Panc1 (cell line): ENCODE data around the gene PDE1C. TPM values are rescaled to one million over a fixed set of nuclear protein-coding genes. Genes with fewer than 3 reads are reported as not detected.

Source experiments
- ATAC-seq: fragments of 200-7000 bp; cut with Tn5 transposase; 2 replicates; pipeline ENCODE4 v1.9.1; 2020; ENCODE audit warnings: mild to moderate bottlenecking, moderate library complexity
- BruUV-seq: library from RNA; stranded (reverse); fragments of 400-500 nt; replicated peaks from 2 replicates; lab custom pipeline; 2021; lab: Mats Ljungman, UMichigan
- CTCF ChIA-PET: fragments of 300-600 bp; sonication (Branson Sonifier 250); formaldehyde crosslinking; loops from one replicate; lab custom pipeline; 2022; ENCODE audit warnings: antibody characterized with exemption; lab: Charles Lee
- POLR2A ChIA-PET: fragments of 300-600 bp; sonication (Branson Sonifier 250); formaldehyde crosslinking; loops from one replicate; lab custom pipeline; 2022; ENCODE audit warnings: antibody characterized with exemption; lab: Charles Lee
- DNase-seq: peaks from one replicate; pipeline ENCODE4 v3.0.0-alpha.2; 2010; ENCODE audit warnings: low read depth, low spot score
- H3K27ac ChIP-seq: 2 replicates; pipeline ENCODE4 v1.5.1; 2011; ENCODE audit warnings: mild to moderate bottlenecking, low read length, inconsistent platforms
- H3K27me3 ChIP-seq: fragments of 200-500 bp; sonication (Bioruptor generic); 2 replicates; pipeline ENCODE4 v1.6.0; 2014; ENCODE audit warnings: low read length, inconsistent platforms; ENCODE audit not compliant: control insufficient read depth, insufficient read depth
- H3K36me3 ChIP-seq: fragments of 200-500 bp; sonication (Bioruptor generic); 2 replicates; pipeline ENCODE4 v1.5.1; 2014; ENCODE audit warnings: inconsistent platforms, mild to moderate bottlenecking, low read length, moderate library complexity; ENCODE audit not compliant: control insufficient read depth, insufficient read depth
- H3K4me1 ChIP-seq: 2 replicates; pipeline ENCODE4 v1.5.1; 2011; ENCODE audit warnings: inconsistent platforms, mild to moderate bottlenecking, low read length, moderate library complexity; ENCODE audit not compliant: control insufficient read depth, insufficient read depth
- H3K4me3 ChIP-seq, 2 experiments: 2 replicates each; pipeline ENCODE4 v1.5.1; 2011 to 2012; ENCODE audit warnings: low read depth in 2 of 2, low read length in 2 of 2, mild to moderate bottlenecking in 2 of 2, inconsistent platforms in 1 of 2, moderate library complexity in 1 of 2
- H3K9me3 ChIP-seq: fragments of 200-500 bp; sonication (Bioruptor generic); 2 replicates; pipeline ENCODE4 v1.5.1; 2014; ENCODE audit warnings: low read depth, mild to moderate bottlenecking, inconsistent platforms, low read length, moderate library complexity; ENCODE audit not compliant: control insufficient read depth, insufficient read depth
- CTCF ChIP-seq: fragments of 450-650 bp; IDR thresholded peaks from 2 replicates; pipeline ENCODE4 v1.5.1; 2017; ENCODE audit warnings: mild to moderate bottlenecking
- POLR2AphosphoS5 ChIP-seq: IDR thresholded peaks from 2 replicates; pipeline ENCODE4 v1.6.1; 2012; ENCODE audit warnings: mild to moderate bottlenecking, low read depth, low read length, moderate library complexity
- REST ChIP-seq, 2 experiments: IDR thresholded peaks; 2 replicates each; pipeline ENCODE4 v1.6.1; 2011 to 2012; ENCODE audit warnings: low read depth in 2 of 2, control low read depth in 1 of 2, low read length in 1 of 2, mild to moderate bottlenecking in 1 of 2, moderate library complexity in 1 of 2; ENCODE audit not compliant: insufficient read depth in 1 of 2
- SIN3A ChIP-seq: IDR thresholded peaks from 2 replicates; pipeline ENCODE4 v1.6.1; 2012; ENCODE audit warnings: low read depth, mild to moderate bottlenecking, low read length, moderate library complexity, borderline replicate concordance; ENCODE audit not compliant: insufficient read depth
- TCF7L2 ChIP-seq: IDR thresholded peaks from 2 replicates; pipeline ENCODE4 v1.6.1; 2011; ENCODE audit warnings: mild to moderate bottlenecking, low read depth, low read length, inconsistent platforms
- in situ Hi-C: cut with HindIII; loops from 2 replicates; pipeline ENCODE4 v1.10.0; 2016; ENCODE audit warnings: low sequenced_read_pairs, low pct_unique_long_range_greater_than_20kb
- intact Hi-C: fragments of 100-400 bp; cut with micrococcal nuclease; formaldehyde crosslinking; loops from one replicate; pipeline ENCODE4 v1.10.0; 2022; ENCODE audit not compliant: unreplicated experiment
- total RNA-seq: library from RNA; stranded (reverse); gene quantifications from one replicate; pipeline ENCODE4 v1.2.1, GENCODE V29; 2021; ENCODE audit not compliant: unreplicated experiment

The PDE1C gene
- total RNA-seq, 1 experiment from 2014 or later = not detected

- TF ChIP-seq REST (IDR thresholded peaks at IDR 0.05; ENCODE audit: insufficient read depth in 1 of 2, low read depth in 2 of 2, low read length in 1 of 2) = no peak
- no peak for TF ChIP-seq SIN3A
- no peak for TF ChIP-seq POLR2AphosphoS5
- no peak for TF ChIP-seq TCF7L2
- TF ChIP-seq CTCF = no peak
- no peak overlapping the region for H3K4me3 ChIP-seq
- no peaks in the 10 kb centered on the region for H3K36me3 ChIP-seq
- no TSS peak for BruUV-seq
- ChIA-PET CTCF (no interaction called here), POLR2A (no interaction called here)
- H3K27ac ChIP-seq = no peak overlapping the region
- H3K27me3 ChIP-seq = no peaks in the 10 kb centered on the region
- no peaks in the 10 kb centered on the region for H3K9me3 ChIP-seq
- no peak for ATAC-seq
- in situ Hi-C loops (no loop called here), intact Hi-C loops (no loop called here)
- DNase-seq = no peak
- no peaks in the 10 kb centered on the region for H3K4me1 ChIP-seq
Measured at GRCh38 chr7:32089678-32090077, 19.5 kb upstream of the PDE1C start.

- ChIA-PET CTCF (no interaction called here), POLR2A (no interaction called here)
- intact Hi-C loops (no loop called here), in situ Hi-C loops (no loop called here)
- BruUV-seq = no TSS peak
- H3K27me3 ChIP-seq = no peaks in the 10 kb centered on the region
- H3K4me3 ChIP-seq = no peak overlapping the region
- DNase-seq (no peak), ATAC-seq (no peak)
- no peaks in the 10 kb centered on the region for H3K9me3 ChIP-seq
- no peaks in the 10 kb centered on the region for H3K4me1 ChIP-seq
- H3K27ac ChIP-seq = no peak overlapping the region
- TF ChIP-seq TCF7L2 = no peak
- no peak for TF ChIP-seq SIN3A
- TF ChIP-seq CTCF = no peak
- no peak for TF ChIP-seq POLR2AphosphoS5
- no peak for TF ChIP-seq REST (IDR thresholded peaks at IDR 0.05; ENCODE audit: insufficient read depth in 1 of 2, low read depth in 2 of 2, low read length in 1 of 2)
- H3K36me3 ChIP-seq = no peaks in the 10 kb centered on the region
Measured at GRCh38 chr7:32089256-32089655, 19.0 kb upstream of the PDE1C start.
